NCI-H748 (cell line): ENCODE measurements around the gene CLN6.
"Not testable (repeated sequence)": the region's sequence is repeated elsewhere in the genome, so short reads cannot be mapped to it uniquely, and the experiment has no call there.

Source experiments
- DNase-seq: peaks from one replicate; lab custom pipeline; 2025; ENCODE audit not compliant: unreplicated experiment; lab: John Stamatoyannopoulos, UW

CLN6 gene

DNA sequence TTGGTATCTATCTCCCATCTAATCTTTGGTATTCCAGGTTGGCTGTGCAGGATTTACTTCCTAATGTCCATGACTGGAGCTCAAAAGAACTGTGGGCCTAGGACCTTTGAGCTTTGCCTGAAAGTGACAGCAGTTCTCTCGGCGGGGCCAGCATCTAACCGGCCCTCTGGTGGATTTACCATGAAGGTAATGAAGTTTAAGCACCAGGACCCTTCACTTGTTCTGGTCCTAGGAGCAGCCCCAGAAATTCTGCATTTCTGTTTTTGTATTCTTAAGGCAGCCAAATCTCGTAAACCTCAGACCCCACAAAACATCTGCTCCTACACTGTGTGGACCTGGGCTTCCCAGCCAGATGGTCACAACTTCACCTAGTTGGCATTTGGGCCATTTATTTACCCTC, 37.4 kb downstream of the CLN6 start:
- no peak for DNase-seq

GRCh38 chr15:68191555-68191954, 38.0 kb downstream of the CLN6 start:
- no peak for DNase-seq

- DNase-seq, result no peak
Observed at GRCh38 chr15:68190048-68190447, 39.5 kb downstream of the CLN6 start.

DNA sequence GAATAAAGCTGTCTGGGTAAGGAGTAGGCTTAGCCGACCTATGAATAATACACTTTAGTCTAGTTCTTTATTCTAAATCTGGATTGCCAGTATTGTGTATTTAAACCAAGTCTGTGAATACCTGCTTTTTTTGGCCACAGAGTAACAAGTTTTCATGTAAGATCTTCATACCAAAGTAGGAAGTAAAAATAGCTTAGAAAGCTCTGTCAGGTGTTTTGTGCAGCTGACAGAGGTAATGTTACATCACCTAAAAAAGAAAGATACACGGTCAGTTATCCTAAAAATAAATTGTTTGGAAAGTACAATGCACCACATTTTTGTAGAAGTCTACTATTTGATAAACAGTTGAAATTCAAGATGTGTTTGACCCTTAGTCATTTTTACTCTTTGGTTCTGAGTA, 40.9 kb downstream of the CLN6 start:
- DNase-seq, result no peak

- no peak for DNase-seq
Observed at GRCh38 chr15:68187559-68187958, 42.0 kb downstream of the CLN6 start.

GRCh38 chr15:68186671-68187397, 42.7 kb downstream of the CLN6 start:
- no peak for DNase-seq

DNA sequence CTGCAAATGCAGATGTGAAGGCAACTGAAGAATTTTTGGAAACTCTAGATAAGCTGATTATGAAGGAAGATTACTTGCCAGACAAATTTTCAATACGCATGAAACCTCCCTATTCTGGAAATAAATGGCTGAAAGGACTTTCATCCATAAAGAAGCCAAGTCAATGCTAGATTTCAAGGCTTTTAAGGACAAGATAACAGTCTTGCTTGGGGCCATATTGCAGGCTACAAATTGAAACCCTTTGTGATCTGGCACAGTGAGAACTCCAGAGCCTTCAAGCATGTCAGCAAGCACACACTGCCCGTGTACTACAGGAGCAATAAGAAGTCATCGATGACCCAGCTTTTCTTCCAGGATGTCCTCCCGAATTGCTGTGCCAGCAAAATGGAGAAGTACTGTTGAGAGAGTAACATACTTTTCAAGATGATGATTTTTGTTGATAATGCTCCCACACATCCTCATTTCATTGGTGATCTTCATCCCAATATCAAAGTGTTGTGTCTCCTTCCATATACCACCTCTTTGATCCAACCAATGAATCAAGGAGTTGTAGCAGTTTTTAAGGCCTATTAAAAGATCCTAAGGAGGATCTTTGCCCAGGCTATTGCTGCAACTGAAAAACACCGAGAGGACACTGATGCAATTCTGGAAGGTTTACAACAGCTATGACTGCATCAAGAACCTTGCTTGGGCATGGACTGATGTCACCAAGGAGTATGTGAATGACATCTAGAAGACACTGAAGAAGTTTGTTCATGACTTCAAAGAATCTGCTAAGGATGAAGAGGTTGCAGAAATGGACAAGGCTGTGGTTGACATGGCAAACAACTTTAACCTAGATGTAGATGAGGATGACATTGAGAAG, 44.7 kb downstream of the CLN6 start:
- no peak for DNase-seq

DNA sequence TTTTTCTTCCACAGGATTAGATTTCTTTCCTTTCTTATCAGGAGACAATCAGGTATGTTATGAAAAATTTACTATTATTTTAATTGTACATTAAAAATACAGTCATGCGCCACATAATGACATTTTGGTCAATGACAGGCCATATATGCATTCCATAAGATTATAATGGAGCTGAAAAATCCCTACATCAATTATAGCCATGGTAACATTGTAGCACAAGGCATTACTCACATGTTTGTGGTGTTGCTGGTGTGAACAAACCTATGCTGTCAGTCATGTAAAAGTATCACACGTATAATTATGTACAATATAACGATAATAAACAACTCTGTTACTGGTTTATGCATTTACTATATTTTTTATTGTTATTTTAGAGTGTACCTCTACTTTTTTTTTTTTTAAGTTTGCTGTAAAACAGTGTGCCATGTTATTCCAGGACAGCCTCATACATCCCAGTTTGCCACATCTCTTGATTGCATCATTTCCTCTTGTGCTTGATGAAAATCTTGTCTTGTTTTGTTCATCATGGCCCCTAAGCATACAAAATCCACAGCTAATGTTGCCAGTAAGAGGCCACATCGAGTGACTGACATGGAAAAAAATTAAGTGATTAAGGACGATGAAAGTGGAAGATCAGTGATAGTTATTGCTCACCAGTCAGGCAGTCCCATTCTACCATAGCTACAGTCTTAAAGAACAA, 45.8 kb downstream of the CLN6 start:
- DNase-seq, result no peak

GRCh38 chr15:68177742-68178141, 51.8 kb downstream of the CLN6 start:
- no peak for DNase-seq

DNA sequence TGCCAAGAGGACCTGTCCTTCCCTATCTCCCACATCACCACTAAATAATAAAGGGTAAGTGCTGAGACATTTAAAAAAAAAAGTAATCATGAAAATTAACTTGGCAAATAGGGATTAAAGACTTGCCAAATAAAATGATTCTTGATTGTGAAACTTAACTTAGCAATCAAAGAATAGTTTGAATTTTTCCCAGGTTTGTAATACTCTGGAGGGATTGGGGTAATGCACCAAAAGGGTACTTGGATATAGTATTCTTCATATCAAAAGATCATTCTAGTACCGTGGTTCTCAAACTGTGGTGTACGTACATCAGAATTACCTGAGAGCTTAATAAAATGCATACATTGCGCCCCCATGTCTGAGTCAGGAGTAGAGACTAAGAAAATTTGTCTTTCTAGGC, 52.9 kb downstream of the CLN6 start:
- no peak for DNase-seq

GRCh38 chr15:68175526-68175925, 54.0 kb downstream of the CLN6 start:
- DNase-seq, result no peak

DNA sequence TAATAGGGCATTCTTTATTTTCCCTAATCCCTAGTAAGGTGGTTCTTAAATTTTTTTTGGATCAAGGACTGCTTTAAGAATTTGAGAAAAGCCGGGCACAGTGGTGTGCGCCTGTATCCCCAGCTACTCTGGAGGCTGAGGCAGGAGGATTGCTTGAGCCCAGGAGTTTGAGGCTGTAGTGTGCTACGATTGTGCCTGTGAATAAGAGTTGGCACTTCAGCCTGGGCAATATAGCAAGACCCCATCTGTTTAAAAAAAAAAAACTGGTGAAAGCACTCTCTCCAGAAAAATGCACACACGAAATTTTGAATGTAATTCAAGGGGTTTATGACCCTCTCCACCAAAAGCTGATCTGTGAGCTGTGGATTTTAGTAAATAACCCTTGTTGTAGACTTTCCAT, 56.4 kb downstream of the CLN6 start:
- no peak for DNase-seq

DNA sequence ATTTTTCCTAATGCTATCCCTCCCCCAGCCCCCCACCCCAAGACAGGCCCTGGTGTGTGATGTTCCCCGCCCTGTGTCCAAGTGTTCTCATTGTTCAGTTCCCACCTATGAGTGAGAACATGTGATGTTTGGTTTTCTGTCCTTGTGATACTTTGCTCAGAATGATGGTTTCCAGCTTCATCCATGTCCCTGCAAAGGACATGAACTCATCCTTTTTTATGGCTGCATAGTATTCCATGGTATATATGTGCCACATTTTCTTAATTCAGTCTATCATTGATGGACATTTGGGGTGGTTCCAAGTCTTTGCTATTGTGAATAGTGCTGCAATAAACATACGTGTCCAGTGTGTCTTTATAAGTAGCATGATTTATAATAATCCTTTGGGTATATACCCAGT, 57.5 kb downstream of the CLN6 start:
- not testable (repeated sequence) for DNase-seq

- no peak for DNase-seq
Observed at GRCh38 chr15:68166847-68167246, 62.7 kb downstream of the CLN6 start.

GRCh38 chr15:68163191-68163590, 66.3 kb downstream of the CLN6 start:
- DNase-seq, result no peak

- DNase-seq, result no peak
Observed at GRCh38 chr15:68158046-68158628, 71.4 kb downstream of the CLN6 start.

DNA sequence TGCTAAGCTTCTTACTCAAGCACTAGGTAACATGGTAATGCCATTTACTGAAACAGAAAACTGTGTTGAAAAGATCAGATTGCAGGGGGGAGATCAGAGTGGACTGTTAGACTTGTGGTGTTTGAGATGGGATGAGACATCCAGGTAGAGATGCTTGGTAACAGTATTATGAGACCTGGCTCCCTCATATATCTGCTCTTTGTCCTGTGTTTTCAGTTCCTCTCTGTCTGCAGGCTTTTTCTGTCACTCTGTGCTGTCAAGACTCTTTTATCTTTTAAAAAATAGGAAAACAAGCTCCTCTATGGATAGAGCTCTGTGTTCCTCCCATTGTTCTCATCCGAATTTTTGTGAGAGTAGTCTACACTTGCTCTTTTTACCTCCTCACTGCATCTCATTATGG, 72.5 kb downstream of the CLN6 start:
- DNase-seq, result no peak
